Duodenal mucosa (tissue), 2 donors: ENCODE measurements around the gene TRIM39.

ENCODE experiments used
- H3K27ac ChIP-seq: one replicate; pipeline ENCODE4 v1.7.0; 2013; ENCODE audit warnings: low read depth, low read length
- H3K27me3 ChIP-seq, 2 donors: one replicate each; pipeline ENCODE4 v1.7.0; 2013; ENCODE audit warnings: low read length in 2 of 2, control low read depth in 1 of 2; ENCODE audit not compliant: insufficient read depth in 2 of 2, control insufficient read depth in 1 of 2
- H3K36me3 ChIP-seq, 2 donors: one replicate each; pipeline ENCODE4 v1.7.0; 2013; ENCODE audit warnings: low read length in 2 of 2, control low read depth in 1 of 2; ENCODE audit not compliant: insufficient read depth in 2 of 2, control insufficient read depth in 1 of 2
- H3K4me1 ChIP-seq, 2 donors: one replicate each; pipeline ENCODE4 v1.7.0; 2013; ENCODE audit warnings: low read length in 2 of 2, control low read depth in 1 of 2; ENCODE audit not compliant: insufficient read depth in 2 of 2, control insufficient read depth in 1 of 2
- H3K4me3 ChIP-seq, 2 donors: one replicate each; pipeline ENCODE4 v1.7.0; 2013; ENCODE audit warnings: low read length in 2 of 2, low read depth in 1 of 2
- H3K9ac ChIP-seq, 2 donors: one replicate each; pipeline ENCODE4 v1.7.0; 2013; ENCODE audit warnings: low read length in 2 of 2, low read depth in 1 of 2
- H3K9me3 ChIP-seq, 2 donors: one replicate each; pipeline ENCODE4 v1.7.0; 2013; ENCODE audit warnings: low read length in 2 of 2, control low read depth in 1 of 2; ENCODE audit not compliant: control insufficient read depth in 1 of 2

The TRIM39 gene

DNA sequence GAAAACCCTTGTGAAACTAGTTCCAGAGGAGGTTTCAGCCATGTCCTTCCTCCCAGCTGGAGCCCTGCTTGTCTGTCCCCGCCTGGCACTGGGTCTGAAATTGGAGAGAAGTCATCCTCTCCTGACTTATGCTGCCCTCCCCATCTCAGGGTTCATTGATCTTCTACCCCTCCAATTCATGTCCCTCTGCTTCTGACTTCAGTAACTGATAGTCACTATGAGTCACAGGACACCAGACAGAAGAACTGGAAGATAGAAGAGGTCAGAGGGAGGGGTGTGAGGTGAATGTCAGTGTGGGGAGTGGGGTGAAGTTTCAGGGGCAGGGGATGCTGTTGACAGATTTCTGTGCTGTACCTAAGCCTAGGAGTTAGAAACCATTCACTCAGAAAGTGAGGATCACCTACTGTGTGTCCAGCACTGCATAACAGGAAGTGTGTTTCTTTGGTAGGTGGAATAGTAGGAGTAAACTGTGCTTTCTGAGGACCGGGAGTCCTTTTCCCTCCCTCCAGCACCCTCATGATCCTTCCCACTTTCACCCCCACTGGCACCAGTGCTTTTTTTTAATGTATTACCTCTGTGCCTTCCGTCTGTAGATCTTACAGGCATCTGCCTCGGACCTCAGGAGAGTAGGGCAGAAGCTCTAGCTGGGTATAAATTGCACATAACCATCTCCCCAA, 17.6 kb downstream of the TRIM39 start:
- Histone ChIP-seq H3K27me3 (no peaks in the 10 kb centered on the region), H3K4me3 (peak overlapping the region; percentile 86 to 87), H3K9ac (peak overlapping the region in 1 of 2 donors; percentile 82), H3K27ac (no peak overlapping the region), H3K9me3 (no peaks in the 10 kb centered on the region), H3K4me1 (peaks cover 4 to 9% of the 10 kb centered on the region in 2 donors), H3K36me3 (peaks cover 12 to 36% of the 10 kb centered on the region in 2 donors)

DNA sequence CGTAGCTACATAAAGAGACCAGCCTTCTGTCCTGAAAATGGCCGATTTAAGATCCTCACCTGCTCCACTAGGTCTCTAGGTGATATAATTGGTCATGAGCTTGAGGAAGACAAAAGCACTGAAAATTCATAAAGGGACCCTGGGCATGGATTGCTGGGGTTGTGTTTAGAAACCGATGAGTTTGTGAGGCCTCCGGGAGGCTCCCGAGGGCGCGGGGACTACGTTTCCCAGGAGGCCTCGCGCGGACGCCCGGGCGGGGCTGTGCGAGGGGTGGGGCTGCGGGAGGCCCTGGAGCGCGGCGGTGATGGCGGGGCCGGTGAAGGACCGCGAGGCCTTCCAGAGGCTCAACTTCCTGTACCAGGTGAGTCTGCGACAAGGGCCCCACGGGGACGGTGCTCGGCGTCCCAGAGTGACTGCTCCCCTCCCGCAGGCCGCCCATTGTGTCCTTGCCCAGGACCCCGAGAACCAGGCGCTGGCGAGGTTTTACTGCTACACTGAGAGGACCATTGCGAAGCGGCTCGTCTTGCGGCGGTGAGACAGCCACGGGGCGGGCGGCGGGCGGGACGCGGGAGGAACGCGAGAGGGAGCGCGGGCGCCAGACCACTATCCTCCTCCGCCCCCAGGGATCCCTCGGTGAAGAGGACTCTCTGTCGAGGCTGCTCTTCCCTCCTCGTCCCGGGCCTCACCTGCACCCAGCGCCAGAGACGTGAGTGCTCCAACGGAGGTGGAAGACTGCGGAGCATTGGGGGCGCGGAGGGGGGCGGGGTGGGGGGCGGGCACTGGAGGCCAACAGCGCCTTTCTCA, 18.3 kb downstream of the TRIM39 start, which contains the start of gene RPP21:
Gene RPP21 (plus strand): TSS at position 289 of the 804 bp plus-strand sequence. CDS start 16 bp downstream, at position 305.
- H3K27me3 ChIP-seq = no peaks in the 10 kb centered on the region
- H3K36me3 ChIP-seq = peaks cover 12 to 32% of the 10 kb centered on the region in 2 donors

GRCh38 chr6:30345852-30346251, 19.1 kb downstream of the TRIM39 start:
- peak overlapping the region in 1 of 2 donors; percentile 82 for H3K9ac ChIP-seq
- peaks cover 4 to 9% of the 10 kb centered on the region in 2 donors for H3K4me1 ChIP-seq
- peak overlapping the region; percentile 86 to 87 for H3K4me3 ChIP-seq
- no peaks in the 10 kb centered on the region for H3K27me3 ChIP-seq
- no peak overlapping the region for H3K27ac ChIP-seq
- H3K36me3 ChIP-seq = peaks cover 8 to 25% of the 10 kb centered on the region in 2 donors
- no peaks in the 10 kb centered on the region for H3K9me3 ChIP-seq

More for the DNA sequence above, 18.3 kb downstream of the TRIM39 start, which contains the start of gene RPP21:
- H3K4me3 ChIP-seq = peak within 1 kb of the TSS; percentile 86 to 87
- no peaks in the 10 kb centered on the region for H3K9me3 ChIP-seq
- peak within 1 kb of the TSS; percentile 85 for H3K27ac ChIP-seq
- H3K9ac ChIP-seq = peak within 1 kb of the TSS; percentile 81 to 82
- peaks cover 4 to 9% of the 10 kb centered on the region in 2 donors for H3K4me1 ChIP-seq

DNA sequence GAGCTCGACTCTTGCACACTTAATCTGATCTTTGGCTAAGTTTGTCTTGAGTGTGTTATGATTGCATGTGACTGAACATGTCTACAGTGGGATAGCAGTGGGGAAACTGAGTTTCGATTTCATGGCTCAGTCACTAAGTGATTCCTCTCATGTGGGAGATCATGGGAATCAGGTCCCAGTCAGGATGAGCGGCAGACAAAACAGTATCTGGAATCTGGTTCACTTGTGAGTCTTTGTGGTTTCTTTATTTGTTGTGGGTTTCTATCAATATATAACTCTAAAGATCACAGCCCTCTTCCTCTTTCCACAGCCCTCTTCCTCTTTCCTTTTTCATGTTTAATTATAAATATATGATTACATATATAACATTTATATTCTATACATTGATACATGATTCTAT, 22.2 kb downstream of the TRIM39 start:
- Histone ChIP-seq H3K4me1 (peaks cover 4 to 9% of the 10 kb centered on the region in 2 donors), H3K9ac (no peak overlapping the region), H3K36me3 (peaks cover 4 to 11% of the 10 kb centered on the region in 2 donors), H3K27ac (no peak overlapping the region), H3K9me3 (no peaks in the 10 kb centered on the region), H3K27me3 (no peaks in the 10 kb centered on the region), H3K4me3 (no peak overlapping the region)

DNA sequence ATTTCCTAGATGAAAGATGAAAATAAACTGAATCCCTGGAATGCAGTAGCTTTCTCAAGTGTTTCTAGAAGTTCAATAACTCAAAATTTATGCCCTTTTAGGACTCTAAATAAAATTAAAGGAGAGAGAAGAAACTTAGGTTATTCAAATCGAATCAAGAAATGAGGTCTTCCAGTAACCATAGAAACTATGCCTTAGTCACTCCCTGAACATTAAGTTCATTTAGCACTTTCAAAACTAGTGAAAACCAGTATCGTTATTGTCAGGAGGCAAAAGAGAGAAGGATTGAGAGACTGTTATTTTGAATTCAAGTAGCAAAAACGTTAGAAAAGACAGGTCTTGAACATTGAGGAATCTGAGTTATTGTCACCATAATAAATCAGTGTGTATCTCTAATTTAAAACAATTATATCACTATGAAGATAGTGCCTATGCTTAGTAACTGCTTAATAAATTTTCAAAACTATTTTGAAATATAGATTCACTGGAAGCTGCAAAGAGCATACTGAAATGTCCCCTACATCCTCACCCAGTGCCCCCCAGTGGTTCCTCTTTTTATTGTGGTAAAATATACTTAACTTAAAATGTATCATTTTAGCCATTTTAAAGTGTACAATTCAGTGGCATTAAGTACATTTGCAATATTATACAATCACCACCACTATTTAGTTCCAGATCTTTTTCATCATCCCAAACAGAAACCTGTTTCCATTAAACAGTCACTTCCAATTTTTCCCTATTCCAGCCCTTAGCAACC, 22.9 kb downstream of the TRIM39 start:
- H3K27ac ChIP-seq = no peak overlapping the region
- no peak overlapping the region for H3K4me3 ChIP-seq
- H3K36me3 ChIP-seq = peaks cover 4 to 11% of the 10 kb centered on the region in 2 donors
- H3K9ac ChIP-seq = no peak overlapping the region
- no peaks in the 10 kb centered on the region for H3K9me3 ChIP-seq
- peaks cover 4 to 9% of the 10 kb centered on the region in 2 donors for H3K4me1 ChIP-seq
- no peaks in the 10 kb centered on the region for H3K27me3 ChIP-seq

DNA sequence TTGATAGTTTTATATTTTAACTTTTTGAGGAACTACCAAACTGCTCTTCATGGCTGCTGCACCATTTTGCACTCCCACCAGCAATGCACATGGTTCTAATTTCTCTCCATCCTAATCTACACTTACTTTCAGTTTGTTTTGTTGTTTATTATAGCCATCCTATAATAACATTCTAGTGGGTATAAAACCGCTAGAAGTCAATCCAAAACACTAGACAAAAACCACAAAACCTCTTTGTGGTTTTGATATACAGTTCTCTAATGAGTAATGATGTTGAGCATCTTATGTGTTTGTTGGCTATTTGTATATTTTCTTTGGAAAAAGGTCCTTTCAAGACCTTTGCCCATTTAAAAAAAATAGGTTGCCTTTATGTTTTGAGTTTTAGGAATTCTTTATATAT, 23.8 kb downstream of the TRIM39 start:
- no peak overlapping the region for H3K27ac ChIP-seq
- no peak overlapping the region for H3K9ac ChIP-seq
- H3K4me3 ChIP-seq = no peak overlapping the region
- H3K27me3 ChIP-seq = peaks cover 0 to 2% of the 10 kb centered on the region in 2 donors
- no peaks in the 10 kb centered on the region for H3K9me3 ChIP-seq
- H3K36me3 ChIP-seq = peaks cover 4 to 11% of the 10 kb centered on the region in 2 donors
- peaks cover 4 to 9% of the 10 kb centered on the region in 2 donors for H3K4me1 ChIP-seq

- peaks cover 0 to 4% of the 10 kb centered on the region in 2 donors for H3K36me3 ChIP-seq
- H3K4me3 ChIP-seq = no peak overlapping the region
- H3K27ac ChIP-seq = no peak overlapping the region
- peaks cover 4 to 5% of the 10 kb centered on the region in 2 donors for H3K27me3 ChIP-seq
- H3K9me3 ChIP-seq = no peaks in the 10 kb centered on the region
- no peak overlapping the region for H3K9ac ChIP-seq
- no peaks in the 10 kb centered on the region for H3K4me1 ChIP-seq
Measured at GRCh38 chr6:30352550-30352949, 25.8 kb downstream of the TRIM39 start.

DNA sequence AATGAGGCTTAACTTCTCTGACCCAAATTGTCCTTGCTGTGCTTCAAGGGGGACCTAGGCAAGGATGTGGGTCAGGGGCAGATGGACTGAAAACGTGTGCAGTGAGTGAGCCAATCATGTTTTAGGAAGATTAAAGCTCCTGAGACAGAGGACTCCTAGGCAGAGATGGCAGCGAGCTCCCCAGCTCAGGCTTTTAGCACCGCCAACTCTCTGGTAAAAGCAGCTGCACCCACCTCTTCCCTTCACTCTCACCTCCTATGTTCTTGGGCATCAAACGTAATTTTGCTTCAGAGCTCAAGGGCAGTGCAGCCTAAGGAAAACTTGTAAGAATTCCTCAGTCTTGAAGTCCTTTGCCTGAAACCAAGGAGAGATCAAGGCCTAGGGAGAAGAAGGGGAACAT, 28.6 kb downstream of the TRIM39 start:
- Histone ChIP-seq H3K4me1 (peaks cover 0 to 5% of the 10 kb centered on the region in 2 donors), H3K9ac (no peak overlapping the region), H3K27ac (no peak overlapping the region), H3K36me3 (no peaks in the 10 kb centered on the region), H3K27me3 (peaks cover 25 to 29% of the 10 kb centered on the region in 2 donors), H3K4me3 (no peak overlapping the region), H3K9me3 (no peaks in the 10 kb centered on the region)

DNA sequence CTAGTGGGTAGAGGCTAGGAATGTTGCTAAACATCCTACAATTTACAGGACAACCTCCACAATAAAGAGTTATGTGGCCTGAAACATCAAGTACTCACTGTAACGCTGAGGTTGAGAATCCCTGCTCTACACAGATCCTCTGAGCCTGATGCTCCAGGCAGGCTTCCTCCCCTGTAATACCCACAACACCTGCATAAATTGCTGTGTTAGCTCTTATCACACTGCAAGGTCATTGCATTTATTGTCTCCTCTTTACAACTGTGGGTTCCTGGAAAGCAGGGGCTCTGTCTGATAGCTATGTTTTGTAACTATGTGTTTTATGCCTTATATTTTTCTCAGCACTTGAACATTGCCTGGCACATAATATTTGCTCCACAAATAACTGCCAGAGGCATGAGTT, 29.8 kb downstream of the TRIM39 start:
- H3K9ac ChIP-seq = no peak overlapping the region
- H3K27me3 ChIP-seq = peaks cover 30 to 33% of the 10 kb centered on the region in 2 donors
- H3K36me3 ChIP-seq = no peaks in the 10 kb centered on the region
- no peak overlapping the region for H3K27ac ChIP-seq
- no peaks in the 10 kb centered on the region for H3K9me3 ChIP-seq
- peaks cover 0 to 5% of the 10 kb centered on the region in 2 donors for H3K4me1 ChIP-seq
- H3K4me3 ChIP-seq = no peak overlapping the region
